BLaER1 treated with 17β-estradiol and CSF1 and Interleukin-3, amounts not matched to agents 10 nM and 100 nM (cell line): ENCODE results near the gene NETO2.
A peak's percentile ranks its signal among the peaks of the same experiment; 100 is the strongest.

Source experiments
- H3K27ac ChIP-seq, 11 experiments: shearing (Covaris generic); formaldehyde crosslinking; 2 replicates each; pipeline ENCODE4 v1.8.1; 2022
- H3K27me3 ChIP-seq, 11 experiments: shearing (Covaris generic); formaldehyde crosslinking; 2 replicates each; pipeline ENCODE4 v1.8.1; 2022
- H3K36me3 ChIP-seq, 11 experiments: shearing (Covaris generic); formaldehyde crosslinking; 2 replicates each; pipeline ENCODE4 v1.8.1; 2022
- H3K4me1 ChIP-seq, 10 experiments: shearing (Covaris generic); formaldehyde crosslinking; 2 replicates each; pipeline ENCODE4 v1.8.1; 2022
- H3K4me2 ChIP-seq, 11 experiments: shearing (Covaris generic); formaldehyde crosslinking; 2 replicates each; pipeline ENCODE4 v1.8.1; 2022
- H3K4me3 ChIP-seq, 10 experiments: shearing (Covaris generic); formaldehyde crosslinking; 2 replicates each; pipeline ENCODE4 v1.8.1; 2022
- H3K9ac ChIP-seq, 11 experiments: shearing (Covaris generic); formaldehyde crosslinking; 2 replicates each; pipeline ENCODE4 v1.8.1; 2022
- H3K9me3 ChIP-seq, 11 experiments: shearing (Covaris generic); formaldehyde crosslinking; replicated peaks in 1 of 11; 2 replicates each; pipeline ENCODE4 v1.8.1; 2022
- H4K20me1 ChIP-seq, 11 experiments: shearing (Covaris generic); formaldehyde crosslinking; 2 replicates each; pipeline ENCODE4 v1.8.1; 2022
- Cebpa-rat ChIP-seq, 11 experiments: shearing (Covaris generic); IDR thresholded peaks; 2 replicates each; pipeline ENCODE4 v1.8.1; 2022

NETO2 gene

DNA sequence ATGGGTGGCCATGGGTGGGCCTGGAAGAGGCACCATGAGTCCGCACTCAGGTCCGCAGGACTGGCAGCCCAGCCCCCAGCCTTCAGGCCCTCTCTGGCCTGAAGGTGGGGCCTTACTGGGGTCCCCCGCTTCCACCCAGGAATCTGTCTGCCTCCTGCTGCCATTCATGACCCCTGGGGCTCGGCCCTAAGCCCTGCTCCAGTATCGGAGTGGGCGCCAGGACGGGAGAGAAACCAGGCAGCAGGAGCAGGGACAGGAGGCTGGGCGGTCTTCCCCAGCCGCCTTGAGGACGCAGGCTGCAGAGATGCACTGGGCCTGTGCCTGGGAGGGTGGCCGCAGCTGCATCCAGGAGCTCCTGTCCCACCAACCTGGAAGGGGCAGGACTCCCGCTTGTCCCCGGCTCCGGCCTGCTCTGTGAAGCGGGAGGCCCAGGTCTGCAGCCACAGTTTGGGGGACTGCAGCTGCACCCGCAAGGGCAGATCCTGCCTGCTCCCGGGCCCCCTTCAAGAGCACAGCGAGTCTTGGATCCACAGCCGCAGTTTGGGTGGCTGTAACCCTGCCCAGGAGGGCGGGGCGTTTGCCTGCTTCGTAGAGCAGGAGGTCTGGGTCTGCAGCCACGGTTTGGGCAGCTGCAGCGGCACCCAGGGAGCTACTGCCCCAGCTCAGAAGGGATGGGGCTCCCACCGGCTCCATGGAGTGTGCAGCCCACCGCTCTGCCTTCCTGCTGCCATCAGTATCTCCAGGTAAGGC is 88.4 kb downstream of the NETO2 start:
- H3K27ac ChIP-seq: no peak overlapping the region
- no peaks in the 10 kb centered on the region for H4K20me1 ChIP-seq
- no peak overlapping the region for H3K9ac ChIP-seq
- H3K4me3 ChIP-seq: no peak overlapping the region
- H3K36me3 ChIP-seq: no peaks in the 10 kb centered on the region
- H3K9me3 ChIP-seq: peaks cover 14 to 25% (median 20%) of the 10 kb centered on the region in 11 experiments
- no peaks in the 10 kb centered on the region for H3K27me3 ChIP-seq
- H3K4me2 ChIP-seq: no peak overlapping the region
- H3K4me1 ChIP-seq: no peaks in the 10 kb centered on the region
- no peak for TF ChIP-seq Cebpa-rat (IDR thresholded peaks at IDR 0.05)

- Histone ChIP-seq H4K20me1 (no peaks in the 10 kb centered on the region), H3K4me3 (no peak overlapping the region), H3K4me1 (no peaks in the 10 kb centered on the region), H3K36me3 (no peaks in the 10 kb centered on the region), H3K4me2 (no peak overlapping the region), H3K9me3 (peaks cover 14 to 25% (median 19%) of the 10 kb centered on the region in 11 experiments), H3K9ac (no peak overlapping the region), H3K27ac (no peak overlapping the region), H3K27me3 (no peaks in the 10 kb centered on the region)
- TF ChIP-seq Cebpa-rat (IDR thresholded peaks at IDR 0.05): no peak
Observed at GRCh38 chr16:47054306-47054705, 89.4 kb downstream of the NETO2 start.

DNA sequence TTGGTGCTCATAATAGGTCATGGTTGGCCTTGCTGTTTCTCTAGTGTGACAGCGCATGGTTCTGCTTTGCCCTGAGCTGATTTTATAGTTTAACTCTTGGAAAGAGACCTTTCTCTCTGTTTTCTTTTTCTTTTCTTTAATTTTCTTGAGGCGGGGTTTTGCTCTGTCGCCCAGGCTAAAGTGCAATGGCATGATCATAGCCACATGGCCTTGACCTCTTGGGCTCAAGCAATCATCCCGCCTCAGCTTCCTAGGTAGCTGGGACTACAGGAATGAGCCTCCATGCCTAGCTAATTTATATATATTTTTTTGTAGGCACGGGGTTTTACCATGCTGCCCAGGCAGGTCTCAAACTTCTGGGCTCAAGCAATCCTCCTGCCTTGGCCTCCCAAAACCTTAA is 89.8 kb downstream of the NETO2 start:
- TF ChIP-seq Cebpa-rat (IDR thresholded peaks at IDR 0.05): no peak
- H3K4me1 ChIP-seq: no peaks in the 10 kb centered on the region
- no peak overlapping the region for H3K27ac ChIP-seq
- H3K36me3 ChIP-seq: no peaks in the 10 kb centered on the region
- H3K27me3 ChIP-seq: no peaks in the 10 kb centered on the region
- H3K4me2 ChIP-seq: no peak overlapping the region
- no peaks in the 10 kb centered on the region for H4K20me1 ChIP-seq
- peaks cover 14 to 25% (median 19%) of the 10 kb centered on the region in 11 experiments for H3K9me3 ChIP-seq
- no peak overlapping the region for H3K4me3 ChIP-seq
- no peak overlapping the region for H3K9ac ChIP-seq

- no peaks in the 10 kb centered on the region for H3K36me3 ChIP-seq
- no peak overlapping the region for H3K27ac ChIP-seq
- no peak overlapping the region for H3K4me3 ChIP-seq
- H4K20me1 ChIP-seq: no peaks in the 10 kb centered on the region
- H3K9ac ChIP-seq: no peak overlapping the region
- H3K4me2 ChIP-seq: no peak overlapping the region
- no peaks in the 10 kb centered on the region for H3K27me3 ChIP-seq
- no peak for TF ChIP-seq Cebpa-rat (IDR thresholded peaks at IDR 0.05)
- H3K4me1 ChIP-seq: no peaks in the 10 kb centered on the region
- peaks cover 14 to 25% (median 19%) of the 10 kb centered on the region in 11 experiments for H3K9me3 ChIP-seq
Observed at GRCh38 chr16:47052666-47053640, 90.8 kb downstream of the NETO2 start.

- Histone ChIP-seq H3K27me3 (no peaks in the 10 kb centered on the region), H3K9me3 (peaks cover 14 to 25% (median 19%) of the 10 kb centered on the region in 11 experiments), H3K4me1 (peaks cover under 1 to 11% (median 7%) of the 10 kb centered on the region in 10 experiments; a peak in 16 of 20 replicates)
Observed at GRCh38 chr16:47051031-47051430, 92.7 kb downstream of the NETO2 start.

GRCh38 chr16:47049901-47050583 is 93.7 kb downstream of the NETO2 start:
- H3K9me3 ChIP-seq: peaks cover 9 to 15% (median 11%) of the 10 kb centered on the region in 11 experiments
- H3K36me3 ChIP-seq: no peaks in the 10 kb centered on the region
- no peak overlapping the region for H3K27ac ChIP-seq
- H3K9ac ChIP-seq: no peak overlapping the region
- TF ChIP-seq Cebpa-rat (IDR thresholded peaks at IDR 0.05): no peak
- H3K4me2 ChIP-seq: no peak overlapping the region
- peaks cover 10 to 20% (median 16%) of the 10 kb centered on the region in 10 experiments; a peak in 19 of 20 replicates for H3K4me1 ChIP-seq
- H4K20me1 ChIP-seq: no peaks in the 10 kb centered on the region
- no peak overlapping the region for H3K4me3 ChIP-seq
- H3K27me3 ChIP-seq: no peaks in the 10 kb centered on the region

More at GRCh38 chr16:47051031-47051430, 92.7 kb downstream of the NETO2 start:
- Histone ChIP-seq H3K36me3 (no peaks in the 10 kb centered on the region), H3K27ac (no peak overlapping the region), H3K9ac (no peak overlapping the region), H3K4me2 (no peak overlapping the region), H4K20me1 (no peaks in the 10 kb centered on the region), H3K4me3 (no peak overlapping the region)
- no peak for TF ChIP-seq Cebpa-rat (IDR thresholded peaks at IDR 0.05)

GRCh38 chr16:47047524-47048203 is 96.1 kb downstream of the NETO2 start:
- peak overlapping the region in 2 of 11 experiments; percentile 11 to 19; a peak in 2 of 22 replicates for H3K4me2 ChIP-seq
- TF ChIP-seq Cebpa-rat (IDR thresholded peaks at IDR 0.05): no peak
- H3K9ac ChIP-seq: no peak overlapping the region

DNA sequence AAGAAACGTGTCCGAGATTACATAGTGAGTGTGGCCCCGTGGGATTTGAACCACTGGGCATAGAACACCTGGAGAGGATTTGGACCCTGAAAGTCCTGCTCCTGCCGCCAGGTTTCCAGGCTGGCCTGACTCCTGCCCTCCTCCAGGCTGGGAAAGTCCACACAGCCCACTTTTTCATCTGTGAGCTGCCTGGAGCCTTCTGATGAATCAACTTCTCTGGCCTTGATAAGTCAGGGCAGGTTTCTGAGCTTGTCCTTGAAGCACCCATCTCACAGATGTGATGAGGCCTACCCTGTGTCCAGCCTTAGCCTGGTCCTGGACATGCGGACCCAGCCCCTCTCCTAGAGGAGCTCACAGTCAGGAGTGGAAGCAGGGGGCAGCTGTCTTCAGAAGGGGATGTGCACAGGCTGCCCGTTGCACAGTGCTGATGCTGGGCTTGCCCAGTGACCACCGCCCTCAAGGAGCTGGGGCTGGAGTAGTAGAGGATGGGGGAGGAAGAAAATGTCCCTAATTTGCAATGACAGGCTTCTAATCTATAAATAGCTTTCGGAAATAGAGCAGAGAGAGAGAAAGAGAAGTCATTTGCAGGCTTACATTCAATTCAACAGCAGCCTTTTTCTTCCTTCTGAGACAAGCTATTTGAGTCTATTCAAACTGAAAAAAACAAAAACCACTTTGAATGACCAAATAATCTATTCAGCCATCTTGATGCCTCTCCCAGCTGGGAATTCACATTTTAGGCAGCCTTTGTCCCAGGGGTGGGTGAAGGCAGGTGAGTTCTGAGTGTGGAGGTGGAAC is 96.8 kb downstream of the NETO2 start:
- Histone ChIP-seq H3K4me3 (no peak overlapping the region), H3K27ac (no peak overlapping the region), H3K9ac (no peak overlapping the region), H3K27me3 (no peaks in the 10 kb centered on the region), H4K20me1 (no peaks in the 10 kb centered on the region), H3K4me2 (peak overlapping the region in 2 of 11 experiments; percentile 11 to 19; a peak in 2 of 22 replicates), H3K9me3 (no peaks in the 10 kb centered on the region), H3K36me3 (no peaks in the 10 kb centered on the region), H3K4me1 (peaks cover 12 to 32% (median 23%) of the 10 kb centered on the region in 10 experiments; a peak in 19 of 20 replicates)
- no peak for TF ChIP-seq Cebpa-rat (IDR thresholded peaks at IDR 0.05)

More at GRCh38 chr16:47047524-47048203, 96.1 kb downstream of the NETO2 start:
- Histone ChIP-seq H3K27ac (no peak overlapping the region), H3K36me3 (no peaks in the 10 kb centered on the region), H3K27me3 (no peaks in the 10 kb centered on the region), H4K20me1 (no peaks in the 10 kb centered on the region), H3K4me1 (peaks cover 12 to 28% (median 20%) of the 10 kb centered on the region in 10 experiments; a peak in 19 of 20 replicates), H3K9me3 (no peaks in the 10 kb centered on the region), H3K4me3 (no peak overlapping the region)
